Medulla oblongata (tissue), 1 donor: ENCODE measurements around the gene SOX10.

Source experiments
- DNase-seq: peaks from one replicate; pipeline ENCODE4 v3.0.0-alpha.2; 2015; ENCODE audit errors: extremely low spot score

The SOX10 gene

DNA sequence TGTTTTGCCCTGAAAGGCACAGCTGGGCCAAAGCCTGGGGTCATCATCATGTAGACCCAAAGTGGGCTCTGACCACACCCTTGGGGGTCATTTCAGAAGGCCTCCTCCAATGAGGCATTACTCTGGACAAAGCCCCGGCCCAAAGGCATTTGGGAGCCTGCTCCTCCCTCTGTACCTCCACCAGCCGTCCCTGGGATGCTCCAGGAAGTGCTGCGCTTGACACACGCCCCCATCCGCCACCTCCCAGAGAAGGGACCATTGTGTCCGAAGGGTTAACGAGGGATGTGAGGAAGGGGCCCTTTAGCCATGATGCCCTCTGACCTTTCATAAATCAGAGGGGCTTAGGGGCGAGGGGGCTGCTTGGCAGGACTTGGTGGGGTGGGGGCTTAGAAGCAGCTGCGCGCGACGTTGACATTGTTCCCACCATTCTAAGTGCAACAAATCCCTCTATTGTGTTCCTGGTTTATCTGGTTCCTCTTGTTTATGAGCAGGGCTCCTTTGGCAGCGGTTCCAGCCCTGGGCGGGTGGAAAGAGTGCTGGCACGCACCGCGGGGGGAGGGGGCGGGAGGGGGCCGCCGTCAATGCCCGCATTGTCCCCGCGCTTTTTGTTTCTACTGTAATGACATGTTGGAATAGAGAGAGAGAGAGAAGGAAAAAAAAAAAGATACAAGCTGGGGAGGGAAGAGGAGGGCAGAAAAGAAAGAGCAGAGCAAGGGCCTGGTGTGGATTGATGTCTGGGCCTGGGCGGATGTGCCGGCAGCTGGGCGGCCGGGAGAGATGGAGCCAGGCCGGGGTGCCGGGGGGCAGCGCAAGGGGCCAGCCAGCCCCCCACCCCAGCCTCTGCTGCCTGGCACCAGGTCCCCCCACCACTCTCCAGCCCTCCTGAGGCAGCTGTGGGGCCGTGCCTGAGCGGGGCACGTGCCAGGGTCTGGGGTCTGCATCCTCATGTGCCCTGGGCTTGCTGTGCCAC, 32.1 kb upstream of the SOX10 start:
- DNase-seq, result peak; percentile 92

DNA sequence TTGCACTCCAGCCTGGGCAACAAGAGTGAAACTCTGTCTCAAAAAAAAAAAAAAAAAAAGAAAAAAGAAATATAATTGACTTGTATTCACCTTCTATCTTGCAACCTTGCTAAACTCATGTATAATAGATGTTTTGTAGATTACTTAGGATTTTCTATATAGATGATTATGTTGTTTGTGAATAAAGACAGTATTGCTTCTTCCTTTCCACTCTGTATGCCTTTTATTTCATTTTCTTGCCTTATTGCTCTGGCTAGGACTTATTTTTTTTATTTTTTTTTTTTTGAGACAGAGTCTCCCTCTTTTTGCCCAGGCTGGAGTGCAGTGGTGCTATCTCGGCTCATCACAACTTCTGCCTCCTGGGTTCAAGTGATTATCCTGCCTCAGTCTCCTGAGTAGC, 29.7 kb upstream of the SOX10 start:
- DNase-seq, result no peak

DNA sequence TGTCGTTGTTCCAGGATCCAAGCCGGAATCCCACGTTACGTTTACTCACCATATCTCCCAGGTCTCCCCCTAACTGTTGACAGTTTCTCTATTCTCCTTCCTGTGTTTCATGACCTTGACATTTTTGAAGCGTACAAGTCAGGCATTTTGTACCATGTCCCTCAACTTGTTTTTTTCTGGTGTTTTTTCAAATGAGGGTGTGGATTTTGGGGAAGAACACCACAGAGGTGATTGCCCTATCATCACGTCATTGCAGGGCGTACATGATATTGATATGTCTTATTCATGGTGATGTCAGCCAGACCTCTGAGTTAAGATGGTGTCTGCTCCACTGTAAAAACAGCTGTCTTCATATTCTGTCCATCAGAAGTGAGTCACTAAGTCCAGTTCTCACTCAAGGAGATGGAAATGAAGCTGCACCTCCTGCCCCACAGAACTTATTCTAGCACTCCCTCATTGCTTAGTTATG, 28.3 kb upstream of the SOX10 start:
- DNase-seq, result no peak

DNA sequence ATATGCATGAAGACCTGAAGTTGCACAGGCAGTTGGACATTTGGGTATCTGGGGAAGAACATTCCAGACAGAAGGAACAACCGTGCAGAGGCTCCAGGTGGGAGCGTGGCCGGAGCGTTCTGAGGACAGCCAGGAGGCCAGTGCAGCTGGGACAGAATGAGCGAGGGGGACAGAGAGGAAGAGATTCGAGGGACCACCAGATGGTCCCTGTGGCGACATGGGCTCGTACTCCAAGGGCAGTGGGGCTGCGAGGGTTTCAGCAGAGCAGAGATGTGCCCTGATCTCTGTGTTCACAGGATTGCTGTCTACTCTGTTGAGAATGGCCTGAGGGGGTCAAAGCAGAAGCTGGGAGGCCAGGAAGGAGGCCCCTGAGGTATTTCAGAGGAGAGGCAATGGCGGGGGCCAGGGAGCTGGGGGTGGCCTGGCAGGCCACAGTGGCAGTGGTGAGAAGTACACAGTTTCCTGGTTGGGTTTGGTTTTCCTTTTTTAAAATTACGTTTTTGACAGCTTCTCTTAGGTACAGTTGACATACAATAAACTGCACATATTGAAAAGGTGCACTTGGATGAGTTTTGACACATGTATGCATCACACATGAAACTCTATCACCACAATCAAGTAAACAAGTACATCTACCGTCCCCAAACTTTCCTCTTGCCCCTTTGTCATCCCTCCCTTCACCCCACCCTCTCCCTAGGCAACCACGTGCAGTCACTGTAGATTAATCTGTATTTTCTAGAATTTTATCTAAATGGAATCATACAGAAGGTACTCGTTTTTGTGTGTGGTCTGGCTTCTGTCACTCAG, 24.8 kb upstream of the SOX10 start:
- no peak for DNase-seq

DNA sequence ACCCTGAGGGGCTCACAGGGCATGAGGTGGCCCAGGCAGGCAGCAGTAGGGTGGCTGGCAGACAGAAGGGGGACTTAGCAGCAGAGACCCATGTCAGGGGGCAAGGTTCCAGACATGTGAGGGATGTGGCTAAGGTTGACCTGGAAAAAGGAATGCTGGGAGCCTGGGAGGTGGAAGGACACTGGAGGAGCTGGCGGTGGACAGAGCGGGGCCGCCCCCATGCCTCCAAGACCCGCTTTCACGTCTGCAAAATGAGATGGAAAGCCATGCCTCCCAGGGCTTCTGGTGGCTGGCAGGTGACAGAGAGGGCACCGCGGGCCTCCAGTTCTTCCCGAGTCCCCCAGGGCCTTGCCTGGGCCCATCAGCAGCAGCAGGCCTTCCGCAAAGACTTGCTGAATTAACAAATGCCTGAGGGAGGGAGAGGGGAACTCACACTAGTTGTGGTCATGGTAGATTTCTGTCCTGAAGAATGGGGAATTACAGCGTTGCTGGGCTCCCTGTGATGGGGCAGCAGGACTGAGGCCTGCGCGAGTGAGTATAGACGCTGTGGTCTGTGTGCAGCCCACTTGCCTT, 23.1 kb upstream of the SOX10 start:
- DNase-seq, result no peak

DNA sequence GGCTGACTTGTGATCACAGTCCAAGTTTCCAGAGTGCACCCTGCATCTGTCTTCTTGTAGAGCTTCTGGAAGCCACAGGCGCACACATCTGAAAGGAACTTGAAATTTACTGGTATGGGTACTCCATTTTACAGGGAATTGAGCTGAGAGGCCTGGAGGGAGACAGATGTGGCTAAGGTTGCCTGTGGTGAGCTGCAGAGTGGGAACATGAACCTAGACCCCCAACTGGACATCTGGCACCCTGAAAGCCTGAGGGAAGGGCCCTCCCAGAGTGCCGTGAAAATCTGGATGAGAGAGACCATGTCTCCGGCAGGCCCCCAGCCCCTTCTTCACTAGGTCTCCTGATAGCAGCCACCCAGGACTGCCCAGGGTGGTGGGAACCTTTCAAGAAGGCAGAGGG, 22.6 kb upstream of the SOX10 start:
- DNase-seq, result no peak

DNA sequence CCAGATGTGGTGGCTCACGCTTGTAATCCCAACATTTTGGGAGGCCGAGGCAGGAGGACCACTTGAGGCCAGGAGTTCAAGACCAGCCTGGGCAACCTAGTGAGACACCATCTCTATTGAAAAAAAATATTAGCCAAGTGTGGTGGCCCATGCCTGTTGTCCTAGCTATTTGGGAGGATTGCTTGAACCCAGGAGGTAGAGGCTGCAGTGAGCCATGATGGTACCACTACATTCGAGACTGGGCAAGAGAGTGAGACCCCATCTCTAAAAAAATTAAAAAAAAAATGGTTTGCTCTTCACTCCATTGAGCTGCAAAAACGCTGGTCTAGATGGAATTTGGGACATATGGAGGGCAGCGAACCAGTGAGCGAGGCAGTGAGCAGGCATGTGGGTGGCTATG, 21.6 kb upstream of the SOX10 start:
- DNase-seq, result no peak

DNA sequence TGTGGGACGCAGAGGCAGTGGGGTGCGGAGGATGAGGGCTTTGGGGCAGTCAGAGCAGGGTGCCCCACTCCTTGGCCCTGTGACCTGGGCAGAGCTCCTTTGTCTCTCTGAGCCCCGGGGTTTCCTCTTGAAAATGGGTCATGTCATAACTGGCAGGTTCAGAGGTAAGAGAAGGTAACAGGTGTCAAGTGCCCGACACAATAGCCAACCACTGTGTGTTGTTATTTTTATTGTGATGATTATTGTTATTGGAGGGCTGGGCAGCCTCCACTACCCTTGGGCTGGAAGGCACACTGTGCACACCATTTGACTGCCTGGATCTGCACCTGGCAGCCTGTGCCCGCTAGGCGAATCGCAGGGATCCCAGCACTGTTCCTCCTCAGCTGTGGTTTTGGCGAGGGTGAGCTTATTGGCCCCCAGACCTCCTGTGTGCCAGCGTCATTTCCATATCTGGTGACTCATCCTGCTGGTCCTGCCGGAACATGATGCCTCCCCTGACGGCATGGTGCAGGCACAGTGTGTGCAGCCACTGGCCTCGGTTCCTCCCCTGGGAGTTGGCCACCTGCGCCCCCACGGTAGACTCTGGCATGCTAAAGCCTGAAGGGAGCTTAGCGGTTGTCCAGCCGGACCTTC, 15.4 kb upstream of the SOX10 start:
- peak; percentile 61 for DNase-seq

DNA sequence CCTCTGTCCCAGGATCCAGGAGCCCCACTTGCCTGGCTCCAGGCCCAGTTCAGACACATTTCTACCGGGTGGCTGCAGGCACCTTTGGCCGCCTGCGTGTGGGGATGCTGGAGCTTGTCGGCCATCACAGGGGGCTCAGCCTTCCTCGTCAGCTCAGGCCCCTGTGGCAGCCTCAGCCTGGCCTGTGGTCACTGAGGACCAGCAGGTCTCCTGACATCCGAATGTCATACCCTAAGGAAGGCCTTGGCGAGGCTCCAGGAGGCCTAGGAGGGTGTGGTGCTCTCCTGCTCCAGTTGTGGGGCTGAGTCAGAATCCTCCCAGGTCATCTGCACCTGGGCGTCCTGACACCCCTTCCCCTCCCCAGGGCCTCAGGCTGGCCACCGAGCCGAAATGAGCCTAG, 14.9 kb upstream of the SOX10 start:
- no peak for DNase-seq

DNA sequence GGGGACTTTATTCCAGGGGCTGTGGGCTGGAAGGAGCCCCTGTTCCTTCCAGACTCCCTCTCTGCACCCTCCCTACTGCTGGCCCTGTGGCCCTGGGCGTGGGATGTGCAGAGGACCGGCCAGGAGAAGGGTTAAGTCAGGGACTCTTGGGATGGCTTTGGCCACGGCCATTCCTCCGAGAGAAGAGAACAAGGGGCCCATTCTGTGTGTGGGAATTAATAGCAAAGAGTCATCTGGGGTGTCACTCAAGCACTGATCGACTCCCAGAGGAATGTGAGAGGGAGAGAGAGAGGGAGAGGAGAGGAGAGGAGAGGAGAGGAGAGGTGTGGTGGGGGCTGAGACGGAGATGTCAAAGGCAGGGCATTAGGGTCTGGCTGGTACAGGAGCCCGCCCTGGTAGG, 14.2 kb upstream of the SOX10 start:
- DNase-seq, result peak; percentile 84

DNA sequence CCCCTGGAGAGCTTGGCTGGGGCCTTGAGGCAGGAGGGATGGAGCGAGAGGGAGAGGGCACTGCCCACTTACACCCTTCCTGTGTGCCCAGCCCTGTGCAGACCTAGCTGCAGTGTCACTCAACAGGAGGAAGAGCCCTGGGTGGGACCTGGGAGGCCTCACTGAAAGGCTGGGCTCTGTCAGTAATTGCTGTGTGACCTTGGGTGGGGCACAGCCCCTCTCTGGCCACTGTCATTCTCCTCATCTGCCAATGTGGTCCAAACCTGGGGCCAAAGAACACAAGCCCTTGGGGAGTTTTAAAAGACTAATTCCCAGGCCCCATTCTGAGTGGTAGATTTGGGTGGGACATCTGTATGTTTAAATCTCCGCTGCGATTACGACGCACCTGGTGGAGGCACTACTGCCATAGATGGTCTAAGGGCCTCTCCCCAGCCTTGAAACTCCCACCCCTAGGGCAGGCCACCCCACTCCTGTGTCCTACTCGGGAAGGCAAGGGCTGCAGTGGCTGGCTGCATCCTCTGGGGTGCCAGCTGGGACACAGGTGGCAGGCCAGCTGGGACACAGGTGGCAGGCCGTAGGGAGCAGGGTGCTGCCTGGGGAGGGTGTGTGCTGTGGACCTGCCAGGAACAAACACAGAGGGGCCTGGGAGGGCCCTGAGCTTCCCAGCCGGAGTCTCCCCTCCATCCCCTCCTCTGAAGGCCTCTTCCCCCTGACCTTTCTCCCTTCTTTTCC, 12.3 kb upstream of the SOX10 start:
- no peak for DNase-seq

DNA sequence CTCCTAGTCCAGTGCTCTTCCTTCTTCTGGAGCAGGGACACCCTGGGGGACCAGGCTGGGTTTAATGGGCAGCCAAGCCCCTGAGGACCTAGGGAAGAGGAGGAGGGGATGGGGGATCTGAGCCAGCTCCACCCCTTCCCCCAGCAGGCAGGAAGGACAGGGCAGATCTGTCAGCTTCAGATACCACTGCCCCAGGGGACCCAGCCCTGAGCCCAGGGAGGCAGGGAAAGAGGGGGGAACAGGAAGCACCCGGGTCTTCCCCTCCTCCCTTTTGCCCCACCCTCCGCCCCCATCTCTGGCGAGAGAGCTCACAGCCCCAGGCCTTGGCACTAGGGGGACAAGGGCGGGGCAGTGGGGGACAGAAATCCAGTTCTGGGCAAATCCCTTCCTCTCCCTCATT, 11.7 kb upstream of the SOX10 start:
- no peak for DNase-seq

DNA sequence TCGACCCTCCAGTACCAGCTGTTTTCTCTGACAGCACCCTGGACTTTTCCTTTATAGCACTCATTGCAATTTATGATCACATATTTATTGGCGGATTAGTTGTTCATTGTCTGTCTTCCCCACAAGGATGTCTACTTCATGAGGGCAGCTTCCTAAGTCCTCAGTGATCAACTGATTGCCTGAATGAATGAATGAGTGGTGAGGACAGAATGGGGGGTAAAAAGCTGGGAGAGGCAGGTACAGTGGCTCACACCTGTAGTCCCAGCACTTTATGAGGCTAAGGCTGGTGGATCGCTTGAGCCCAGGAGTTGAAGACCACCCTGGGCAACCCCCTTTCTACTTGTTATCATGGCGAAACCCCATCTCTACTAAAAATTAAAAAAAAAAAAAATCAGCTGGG, 11.1 kb upstream of the SOX10 start:
- no peak for DNase-seq

DNA sequence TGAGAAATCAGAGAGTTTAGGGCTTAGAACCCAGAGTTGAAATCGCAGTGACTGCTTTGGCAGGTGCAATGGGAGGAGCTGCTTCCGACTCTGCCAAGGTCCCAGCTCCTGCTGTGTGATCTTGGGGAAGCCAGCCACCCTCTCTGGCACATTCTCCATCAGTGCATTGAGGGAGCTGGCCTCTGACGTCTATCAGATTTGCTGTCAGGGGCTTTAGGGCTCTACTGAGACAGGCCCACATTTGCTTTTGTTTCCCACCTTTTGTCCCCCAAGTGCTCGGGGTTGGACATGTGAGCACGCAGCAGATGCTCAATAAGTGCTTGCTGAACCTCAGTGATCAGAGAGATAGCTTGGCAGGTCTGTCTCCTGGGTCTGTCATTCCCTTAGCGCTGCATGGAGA, 10.6 kb upstream of the SOX10 start:
- no peak for DNase-seq

DNA sequence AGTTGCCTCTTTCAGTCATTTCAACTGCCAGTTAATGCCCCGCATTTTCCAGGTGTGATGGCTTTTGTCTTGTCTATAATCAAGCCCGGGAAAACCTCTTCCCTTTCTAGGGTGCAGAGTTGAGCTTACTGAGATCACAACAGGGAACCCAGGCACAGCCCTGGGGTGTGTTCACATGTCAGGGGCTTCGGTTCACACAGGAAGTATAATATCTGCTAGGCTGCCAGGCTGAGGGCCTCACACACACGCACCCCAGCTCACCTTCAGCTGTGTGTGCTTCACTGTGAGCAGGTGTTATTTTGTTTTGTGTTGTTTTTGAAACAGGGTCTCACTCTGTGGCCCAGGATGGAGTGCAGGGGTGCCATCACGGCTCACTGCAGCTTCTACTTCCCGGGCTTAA, 9.7 kb upstream of the SOX10 start:
- no peak for DNase-seq

DNA sequence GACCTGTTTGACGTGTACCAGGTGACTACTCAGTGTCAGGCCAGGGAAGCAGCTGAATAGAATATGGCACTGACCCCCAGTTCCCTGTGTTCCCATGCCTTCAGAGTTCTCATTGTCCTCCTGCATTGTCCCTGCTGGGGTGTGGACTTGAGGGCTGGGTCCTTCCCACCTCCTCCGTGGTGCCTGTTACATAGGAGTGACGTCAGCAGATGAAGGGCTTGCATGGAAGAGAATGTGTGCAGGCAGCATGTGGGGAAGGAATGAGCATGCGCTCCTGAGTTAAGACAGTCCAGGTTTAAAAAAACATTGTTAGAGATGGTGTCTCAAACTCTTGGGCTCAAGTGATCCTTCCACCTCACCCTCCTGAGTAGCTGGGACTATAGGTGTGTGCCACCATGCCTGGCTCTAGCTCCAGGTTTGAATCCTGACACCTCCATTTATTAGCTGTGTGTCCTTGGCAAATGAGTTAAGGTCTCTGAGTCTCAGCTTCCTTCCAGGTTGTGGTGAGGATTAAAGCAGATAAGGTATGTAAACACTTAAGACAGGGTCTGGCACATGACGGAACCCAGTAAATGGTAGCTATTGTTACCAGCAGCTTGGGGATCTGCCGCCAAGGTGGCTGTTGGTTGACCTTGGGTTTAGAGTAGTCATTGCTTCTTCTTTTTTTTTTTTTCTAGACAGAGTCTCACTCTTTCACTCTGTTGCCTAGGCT, 7.5 kb upstream of the SOX10 start:
- no peak for DNase-seq

DNA sequence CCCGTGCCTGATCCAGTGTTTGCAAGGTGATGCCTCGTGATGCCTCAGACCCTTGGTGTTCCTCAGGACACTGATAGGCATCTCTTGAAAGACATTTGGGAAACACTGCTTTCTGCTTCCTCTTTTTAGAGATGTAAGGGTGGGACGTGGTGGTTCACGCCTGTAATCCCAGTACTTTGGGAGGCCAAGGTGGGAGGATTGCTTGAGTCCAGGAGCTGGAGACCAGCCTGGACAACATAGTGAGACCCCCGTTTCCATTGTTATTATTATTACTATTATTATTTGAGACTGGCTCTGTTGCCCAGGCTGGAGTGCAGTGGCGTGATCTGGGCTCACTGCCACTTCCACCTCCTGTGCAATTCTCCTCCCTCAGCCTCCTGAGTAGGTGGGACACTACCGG, 6.5 kb upstream of the SOX10 start:
- no peak for DNase-seq

DNA sequence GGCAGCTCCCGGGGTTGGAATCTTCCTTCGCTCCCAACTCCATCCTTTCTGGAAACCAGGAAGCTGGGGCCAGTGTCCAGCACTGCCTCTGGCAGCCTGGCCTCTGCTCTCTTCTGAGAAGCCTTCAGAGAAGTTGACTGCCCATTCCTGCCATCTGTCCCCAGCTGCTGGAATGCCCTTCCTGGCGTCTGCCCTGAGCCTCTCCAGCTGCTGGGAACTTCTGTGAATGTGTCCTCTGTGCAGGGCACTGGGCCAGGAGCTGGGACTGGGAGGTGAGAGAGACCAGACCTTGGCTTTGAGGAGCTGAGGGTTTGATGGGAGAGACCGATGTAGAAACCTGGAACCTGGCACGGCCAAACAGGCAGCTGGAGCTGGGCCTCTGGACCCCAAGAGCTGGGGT, 5.9 kb upstream of the SOX10 start:
- DNase-seq, result no peak

DNA sequence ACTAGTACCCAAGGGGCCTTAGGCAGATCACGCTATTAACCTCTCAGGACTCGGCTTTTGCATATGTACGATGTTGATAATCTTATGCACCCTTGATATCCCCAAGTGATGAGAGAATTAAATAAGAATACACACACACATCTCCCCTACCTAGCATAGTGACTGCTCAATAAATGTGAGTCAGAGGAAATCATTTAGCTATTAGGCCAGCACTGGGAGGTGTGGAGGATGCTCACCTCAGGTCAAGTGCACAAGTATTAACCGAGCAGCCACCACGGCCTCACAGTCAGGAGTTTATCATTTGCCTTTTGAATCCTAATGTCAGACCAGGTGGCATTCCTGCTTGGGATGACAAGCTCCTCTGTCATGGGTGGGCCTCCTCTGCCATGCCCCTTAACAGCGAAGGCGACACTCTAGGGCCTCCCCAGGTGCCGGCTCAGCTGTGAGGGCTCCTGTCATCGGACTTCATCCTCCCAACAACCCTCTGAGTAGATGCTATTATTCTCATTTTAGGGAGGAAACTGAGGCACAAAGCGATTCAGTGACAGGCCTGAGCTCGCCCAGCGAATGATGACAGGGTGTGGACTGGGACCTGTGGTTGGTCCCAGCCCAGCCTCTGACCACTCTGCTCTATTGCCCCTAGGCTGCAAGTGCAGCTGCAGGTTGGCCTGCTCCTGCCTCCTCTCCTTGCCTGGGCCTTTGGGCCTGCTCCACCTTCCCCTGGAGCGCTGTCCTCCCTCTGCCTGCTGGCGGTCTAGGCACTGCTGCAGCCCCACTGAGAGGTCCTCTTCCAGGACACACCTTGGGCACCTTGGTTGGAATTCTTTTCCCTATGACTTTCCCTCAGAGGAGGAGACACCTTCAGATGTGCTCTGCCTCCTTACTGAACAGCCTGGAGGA, 5.0 kb upstream of the SOX10 start:
- no peak for DNase-seq

DNA sequence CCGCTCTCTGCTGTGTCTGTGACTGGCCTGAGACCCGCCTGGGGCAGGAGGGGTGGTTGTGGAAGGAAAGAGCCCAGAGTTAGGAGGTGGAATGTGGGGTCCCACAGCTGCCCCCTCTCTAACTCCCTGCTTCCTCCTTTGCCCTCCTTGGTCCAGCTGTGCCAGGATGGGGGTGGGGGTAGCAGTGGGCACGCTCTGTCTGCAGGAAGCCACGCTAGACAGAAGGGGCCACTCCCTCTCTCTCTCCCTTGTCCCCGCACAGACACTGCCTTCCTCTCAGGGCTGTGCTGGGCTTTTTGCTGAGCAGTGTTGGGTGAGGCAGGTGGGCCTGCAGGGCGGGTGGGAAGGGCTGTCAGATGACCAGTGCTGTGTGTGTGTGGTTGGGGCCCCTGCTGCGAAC, 2.0 kb upstream of the SOX10 start:
- no peak for DNase-seq
